HepG2 (cell line): ENCODE results near the gene GDF7. TPM values are rescaled to one million over a fixed set of nuclear protein-coding genes. Genes with fewer than 3 reads are reported as not detected.

Experiments
- ESRRA ChIP-seq: sonication (generic); formaldehyde crosslinking; IDR thresholded peaks from 2 replicates; pipeline ENCODE4 v1.5.1; 2020; ENCODE audit warnings: mild to moderate bottlenecking, low read depth, missing genetic modification reagents
- FOXA3 ChIP-seq: IDR thresholded peaks from 2 replicates; pipeline ENCODE4 v1.6.1; 2016; ENCODE audit warnings: missing genetic modification reagents, missing compliant biosample characterization
- FOXO1 ChIP-seq: sonication (generic); formaldehyde crosslinking; IDR thresholded peaks from 2 replicates; pipeline ENCODE4 v1.4.0; 2020; ENCODE audit warnings: missing genetic modification reagents
- GFI1 ChIP-seq: sonication (generic); formaldehyde crosslinking; IDR thresholded peaks from 2 replicates; pipeline ENCODE4 v1.5.0; 2020; ENCODE audit warnings: missing genetic modification reagents, mild to moderate bottlenecking, borderline replicate concordance
- HMG20A ChIP-seq: IDR thresholded peaks from 2 replicates; pipeline ENCODE4 v1.6.1; 2016; ENCODE audit warnings: borderline replicate concordance
- KDM4B ChIP-seq: sonication (generic); formaldehyde crosslinking; IDR thresholded peaks from 2 replicates; pipeline ENCODE4 v1.4.0; 2020; ENCODE audit warnings: missing genetic modification reagents
- KLF6 ChIP-seq: IDR thresholded peaks from 2 replicates; pipeline ENCODE4 v1.8.0; 2016; ENCODE audit warnings: missing biosample characterization, missing genetic modification reagents
- LRRFIP1 ChIP-seq: sonication (generic); formaldehyde crosslinking; conservative IDR thresholded peaks from 2 replicates; pipeline ENCODE4 v1.4.0; 2020; ENCODE audit warnings: missing genetic modification reagents
- MAX ChIP-seq: IDR thresholded peaks from 2 replicates; pipeline ENCODE4 v1.6.1; 2012; ENCODE audit warnings: inconsistent platforms
- MZF1 ChIP-seq: sonication (generic); formaldehyde crosslinking; IDR thresholded peaks from 2 replicates; pipeline ENCODE4 v1.8.1; 2023; ENCODE audit warnings: mild to moderate bottlenecking, missing genetic modification reagents, borderline replicate concordance
- NR3C1 ChIP-seq: sonication (generic); formaldehyde crosslinking; IDR thresholded peaks from 2 replicates; pipeline ENCODE4 v1.4.0; 2020; ENCODE audit warnings: missing genetic modification reagents
- SNRNP70 ChIP-seq: fragments of 200-400 bp; formaldehyde crosslinking; IDR thresholded peaks from 2 replicates; pipeline ENCODE4 v1.6.1; 2017; ENCODE audit warnings: mild to moderate bottlenecking, low read depth, low read length, moderate library complexity
- SOX5 ChIP-seq: IDR thresholded peaks from 2 replicates; pipeline ENCODE4 v1.6.1; 2016; ENCODE audit warnings: borderline replicate concordance
- SSRP1 ChIP-seq: IDR thresholded peaks from 2 replicates; pipeline ENCODE4 v1.6.1; 2016; ENCODE audit warnings: control low read depth
- TMF1 ChIP-seq: sonication (generic); formaldehyde crosslinking; IDR thresholded peaks from 2 replicates; pipeline ENCODE4 v1.8.1; 2022; ENCODE audit warnings: low read depth, missing genetic modification reagents
- TP53 ChIP-seq: sonication (generic); formaldehyde crosslinking; conservative IDR thresholded peaks from 2 replicates; pipeline ENCODE4 v1.4.0; 2020; ENCODE audit warnings: missing genetic modification reagents
- U2AF2 ChIP-seq: fragments of 200-400 bp; formaldehyde crosslinking; IDR thresholded peaks from 2 replicates; pipeline ENCODE4 v1.6.1; 2017; ENCODE audit warnings: low read depth, mild to moderate bottlenecking, low read length
- WIZ ChIP-seq: sonication (generic); formaldehyde crosslinking; IDR thresholded peaks from 2 replicates; pipeline ENCODE4 v1.5.1; 2020; ENCODE audit warnings: mild to moderate bottlenecking, missing genetic modification reagents
- ZNF224 ChIP-seq: sonication (generic); formaldehyde crosslinking; IDR thresholded peaks from 2 replicates; pipeline ENCODE4 v1.5.0; 2020; ENCODE audit warnings: mild to moderate bottlenecking, missing genetic modification reagents
- ZNF230 ChIP-seq: sonication (generic); formaldehyde crosslinking; IDR thresholded peaks from 2 replicates; pipeline ENCODE4 v1.4.0; 2020; ENCODE audit warnings: mild to moderate bottlenecking, missing genetic modification reagents
- ZNF256 ChIP-seq: sonication (generic); formaldehyde crosslinking; conservative IDR thresholded peaks from 2 replicates; pipeline ENCODE4 v1.4.0; 2020; ENCODE audit warnings: missing genetic modification reagents
- ZNF331 ChIP-seq: sonication (generic); formaldehyde crosslinking; IDR thresholded peaks from 2 replicates; pipeline ENCODE4 v1.4.0; 2020; ENCODE audit warnings: missing genetic modification reagents
- ZNF34 ChIP-seq: sonication (generic); formaldehyde crosslinking; IDR thresholded peaks from 2 replicates; pipeline ENCODE4 v1.4.0; 2020; ENCODE audit warnings: mild to moderate bottlenecking, missing genetic modification reagents, borderline replicate concordance
- ZNF451 ChIP-seq: sonication (generic); formaldehyde crosslinking; IDR thresholded peaks from 2 replicates; pipeline ENCODE4 v1.5.0; 2020; ENCODE audit warnings: mild to moderate bottlenecking, missing genetic modification reagents
- ZNF513 ChIP-seq: sonication (generic); formaldehyde crosslinking; conservative IDR thresholded peaks from 2 replicates; pipeline ENCODE4 v1.5.0; 2020; ENCODE audit warnings: missing genetic modification reagents
- ZNF839 ChIP-seq: sonication (generic); formaldehyde crosslinking; IDR thresholded peaks from 2 replicates; pipeline ENCODE4 v1.4.0; 2020; ENCODE audit warnings: missing genetic modification reagents, mild to moderate bottlenecking, borderline replicate concordance
- ZSCAN12 ChIP-seq: sonication (generic); formaldehyde crosslinking; IDR thresholded peaks from 2 replicates; pipeline ENCODE4 v1.9.0; 2021; ENCODE audit warnings: mild to moderate bottlenecking, missing genetic modification reagents
- ZSCAN29 ChIP-seq: sonication (generic); formaldehyde crosslinking; conservative IDR thresholded peaks from 2 replicates; pipeline ENCODE4 v1.4.0; 2020; ENCODE audit warnings: mild to moderate bottlenecking, missing genetic modification reagents
- polyA plus RNA-seq, 8 experiments: library from polyadenylated mRNA; depleted of rRNA in 3 of 8; stranded (reverse) in 7 of 8; unstranded in 1 of 8; fragments of >200 nt; fragmentation: Illumina TruSeq in 4 of 8; extraction: Trizol in 4 of 8; gene quantifications; 2 replicates each; pipeline versions ENCODE4 v1.2.1 to v1.2.3, GENCODE V29; 2011 to 2016; ENCODE audit warnings: low read depth in 4 of 8, missing spikeins in 1 of 8, mixed read lengths in 1 of 8; ENCODE audit not compliant: insufficient read depth in 1 of 8
- total RNA-seq, 5 experiments: library from RNA; depleted of rRNA; stranded (reverse); fragments of >200 nt; fragmentation: Illumina TruSeq; extraction: Trizol; gene quantifications; 2 replicates each; pipeline ENCODE4 v1.2.3, GENCODE V29; 2016; ENCODE audit warnings: low read depth in 1 of 5

Gene GDF7
- total and polyA plus RNA-seq, 2 of the 13 experiments (the other 11 are each of a cell fraction or from before 2014, with no cell fraction given), result 1.6 to 15.0 TPM

- TF ChIP-seq ZNF513 (CRISPR knock-in tag), result 0 out of 2 replicates have a peak, but pooled peaks have one; percentile 83
- TF ChIP-seq WIZ (CRISPR knock-in tag), result peak; percentile 23; the same call in 1 of the 2 replicates
- no peak for TF ChIP-seq HMG20A (CRISPR knock-in tag)
- TF ChIP-seq MZF1 (CRISPR knock-in tag), result no peak
- TF ChIP-seq KLF6 (CRISPR knock-in tag), result peak; percentile 94
- TF ChIP-seq ZNF224 (CRISPR knock-in tag), result no peak
- TF ChIP-seq TP53 (CRISPR knock-in tag), result 0 out of 2 replicates have a peak, but pooled peaks have one; percentile 70
- TF ChIP-seq ZNF256 (CRISPR knock-in tag), result peak; percentile 92
- no peak; the same call in 1 of the 2 replicates for TF ChIP-seq FOXO1 (CRISPR knock-in tag)
- no peak for TF ChIP-seq SNRNP70
- peak; percentile 90 for TF ChIP-seq ESRRA (CRISPR knock-in tag)
- no peak; the same call in 1 of the 2 replicates for TF ChIP-seq U2AF2
- peak; percentile 87 for TF ChIP-seq ZNF331 (CRISPR knock-in tag)
- peak; percentile 56; the same call in 1 of the 2 replicates for TF ChIP-seq FOXA3 (CRISPR knock-in tag)
- peak; percentile 47; the same call in 1 of the 2 replicates for TF ChIP-seq TMF1 (CRISPR knock-in tag)
- peak; percentile 82; the same call in 1 of the 2 replicates for TF ChIP-seq ZNF451
- TF ChIP-seq GFI1 (CRISPR knock-in tag), result peak; percentile 74; the same call in 1 of the 2 replicates
- peak; percentile 82 for TF ChIP-seq MAX
- TF ChIP-seq ZSCAN12 (CRISPR knock-in tag), result 0 out of 2 replicates have a peak, but pooled peaks have one; percentile 32
- no peak for TF ChIP-seq NR3C1
- TF ChIP-seq KDM4B, result no peak; the same call in 1 of the 2 replicates
- TF ChIP-seq ZNF34 (CRISPR knock-in tag), result peak; percentile 89; the same call in 1 of the 2 replicates
- peak; percentile 71; the same call in 1 of the 2 replicates for TF ChIP-seq ZSCAN29 (CRISPR knock-in tag)
- TF ChIP-seq LRRFIP1 (CRISPR knock-in tag), result no peak
- TF ChIP-seq ZNF839 (CRISPR knock-in tag), result peak; percentile 72; the same call in 1 of the 2 replicates
- TF ChIP-seq SSRP1 (CRISPR knock-in tag), result peak; percentile 81; the same call in 1 of the 2 replicates
- peak; percentile 96 for TF ChIP-seq ZNF230 (CRISPR knock-in tag)
- 0 out of 2 replicates have a peak, but pooled peaks have one; percentile 52 for TF ChIP-seq SOX5 (CRISPR knock-in tag)
These were observed 15.8 kb upstream of the GDF7 start, which contains the start of gene HS1BP3 (continued) for GRCh38 chr2:20650877-20651730.
